Caco-2 (cell line): ENCODE data around the gene CETP. TPM values are rescaled to one million over a fixed set of nuclear protein-coding genes. Genes with fewer than 3 reads are reported as not detected.

Experiments
- BruUV-seq: library from RNA; stranded (reverse); fragments of 400-500 nt; replicated peaks from 2 replicates; lab custom pipeline; 2021; lab: Mats Ljungman, UMichigan
- CTCF ChIA-PET: fragments of 300-600 bp; sonication (Branson Sonifier 250); formaldehyde crosslinking; loops from one replicate; lab custom pipeline; 2022; ENCODE audit warnings: antibody characterized with exemption; lab: Charles Lee
- POLR2A ChIA-PET: fragments of 300-600 bp; sonication (Branson Sonifier 250); formaldehyde crosslinking; loops from one replicate; lab custom pipeline; 2022; ENCODE audit warnings: antibody characterized with exemption; lab: Charles Lee
- DNase-seq, 2 experiments: peaks; one replicate each; pipeline versions ENCODE4 v3.0.0 to v3.0.0-alpha.2; 2020 to 2022
- H3K27me3 ChIP-seq: replicated peaks from 2 replicates; pipeline ENCODE4 v1.6.0; 2011; ENCODE audit warnings: low read length; ENCODE audit not compliant: control insufficient read depth, insufficient read depth
- H3K36me3 ChIP-seq: 2 replicates; pipeline ENCODE4 v1.5.1; 2011; ENCODE audit warnings: low read length; ENCODE audit not compliant: control insufficient read depth, insufficient read depth
- H3K4me1 ChIP-seq: fragments of 250-450 bp; sonication (Bioruptor Pico); 2 replicates; pipeline ENCODE4 v1.5.1; 2020; ENCODE audit warnings: mild to moderate bottlenecking
- H3K4me3 ChIP-seq: 2 replicates; pipeline ENCODE4 v1.5.1; 2011; ENCODE audit warnings: low read depth, mild to moderate bottlenecking, control low read depth, low read length
- H3K9me3 ChIP-seq: fragments of 250-450 bp; sonication (Bioruptor Pico); 2 replicates; pipeline ENCODE4 v1.5.1; 2020; ENCODE audit warnings: mild to moderate bottlenecking, moderate library complexity
- H3K27ac Mint-ChIP-seq: one replicate; pipeline ENCODE4 v1.8.0; 2022; ENCODE audit warnings: mixed read lengths; ENCODE audit not compliant: unreplicated experiment
- H3K27me3 Mint-ChIP-seq: one replicate; pipeline ENCODE4 v1.8.0; 2022; ENCODE audit warnings: mixed read lengths; ENCODE audit not compliant: insufficient read depth, unreplicated experiment
- H3K36me3 Mint-ChIP-seq: one replicate; pipeline ENCODE4 v1.8.0; 2022; ENCODE audit warnings: mild to moderate bottlenecking, mixed read lengths; ENCODE audit not compliant: insufficient read depth, unreplicated experiment
- H3K4me1 Mint-ChIP-seq: one replicate; pipeline ENCODE4 v1.8.0; 2022; ENCODE audit warnings: low read depth, mixed read lengths; ENCODE audit not compliant: unreplicated experiment
- H3K4me3 Mint-ChIP-seq: one replicate; pipeline ENCODE4 v1.8.0; 2022; ENCODE audit warnings: mild to moderate bottlenecking, moderate library complexity, mixed read lengths; ENCODE audit not compliant: unreplicated experiment
- H3K9me3 Mint-ChIP-seq: one replicate; pipeline ENCODE4 v1.8.0; 2022; ENCODE audit warnings: mixed read lengths; ENCODE audit not compliant: unreplicated experiment
- intact Hi-C: fragments of 100-400 bp; cut with micrococcal nuclease; formaldehyde crosslinking; loops from one replicate; pipeline ENCODE4 v1.10.0; 2022; ENCODE audit not compliant: unreplicated experiment
- total RNA-seq: library from RNA; stranded (reverse); gene quantifications from 2 replicates; pipeline ENCODE4 v1.2.3, GENCODE V29; 2022
- TF ChIP-seq, protein P1 (sequence below), 2 experiments: fragments of 200-600 bp in 1 of 2; IDR thresholded peaks; 1 replicate in 1 of 2; 2 replicates in 1 of 2; pipeline versions ENCODE4 v1.5.1 to v1.8.0; 2011 to 2022; ENCODE audit warnings: antibody characterized with exemption in 1 of 2, control low read depth in 1 of 2, inconsistent platforms in 1 of 2, low read depth in 1 of 2, low read length in 1 of 2, mild to moderate bottlenecking in 1 of 2, moderate library complexity in 1 of 2; ENCODE audit not compliant: insufficient read depth in 1 of 2, severe bottlenecking in 1 of 2, unreplicated experiment in 1 of 2

CETP gene
- total RNA-seq, 1 experiment from 2014 or later = not detected

DNA sequence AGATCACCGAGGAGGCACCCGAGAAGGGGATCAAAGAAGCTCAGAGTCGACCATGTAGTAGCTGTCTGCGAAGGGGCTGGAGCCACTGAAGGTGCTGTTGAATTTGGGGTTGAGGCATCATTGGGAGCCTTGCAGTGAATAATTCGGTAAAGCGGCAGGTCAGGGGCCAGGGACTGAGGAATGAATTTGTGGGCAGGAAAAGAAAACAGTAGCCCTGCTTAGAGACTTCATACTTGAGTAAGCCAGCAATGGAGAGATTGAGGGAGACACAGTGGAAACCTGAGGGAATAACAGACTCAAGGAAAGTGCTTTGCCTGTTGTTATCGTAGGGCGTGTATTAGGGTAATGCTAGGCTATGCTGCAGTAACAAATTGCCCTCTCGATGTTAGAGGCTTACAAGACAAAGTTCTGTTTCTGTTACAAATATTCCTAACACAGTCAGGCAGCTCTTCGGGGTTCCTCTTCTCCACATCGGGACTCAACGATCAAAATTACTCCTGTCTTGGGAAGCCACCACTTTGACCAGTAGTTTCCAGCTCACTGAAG is 43.2 kb upstream of the CETP start:
- TSS peak; percentile 81 for BruUV-seq
- no peaks in the 10 kb centered on the region for H3K36me3 ChIP-seq
- H3K4me3 ChIP-seq = no peak overlapping the region
- DNase-seq = no peak
- no peaks in the 10 kb centered on the region for H3K9me3 ChIP-seq
- no peaks in the 10 kb centered on the region for H3K27me3 ChIP-seq
- Mint-ChIP-seq H3K36me3 (peaks cover 8% of the 10 kb centered on the region), H3K4me3 (peak overlapping the region; percentile 63), H3K9me3 (no peaks in the 10 kb centered on the region), H3K27ac (peak overlapping the region; percentile 95), H3K4me1 (peaks cover 50% of the 10 kb centered on the region), H3K27me3 (no peaks in the 10 kb centered on the region)
- peaks cover 65% of the 10 kb centered on the region for H3K4me1 ChIP-seq
- CTCF ChIA-PET = no interaction called here
- intact Hi-C loops = loop anchor here (2.0 kb wide), 1 partner anchor 30 kb away; no protein-coding TSS in a partner anchor
- POLR2A ChIA-PET = interaction anchor here (0.8 to 1.2 kb wide), 2 partner anchors 13 to 18 kb away, joined by 11 to 18 read pairs; partner anchors contain the start of gene HERPUD1
- TF ChIP-seq, protein P1, sequence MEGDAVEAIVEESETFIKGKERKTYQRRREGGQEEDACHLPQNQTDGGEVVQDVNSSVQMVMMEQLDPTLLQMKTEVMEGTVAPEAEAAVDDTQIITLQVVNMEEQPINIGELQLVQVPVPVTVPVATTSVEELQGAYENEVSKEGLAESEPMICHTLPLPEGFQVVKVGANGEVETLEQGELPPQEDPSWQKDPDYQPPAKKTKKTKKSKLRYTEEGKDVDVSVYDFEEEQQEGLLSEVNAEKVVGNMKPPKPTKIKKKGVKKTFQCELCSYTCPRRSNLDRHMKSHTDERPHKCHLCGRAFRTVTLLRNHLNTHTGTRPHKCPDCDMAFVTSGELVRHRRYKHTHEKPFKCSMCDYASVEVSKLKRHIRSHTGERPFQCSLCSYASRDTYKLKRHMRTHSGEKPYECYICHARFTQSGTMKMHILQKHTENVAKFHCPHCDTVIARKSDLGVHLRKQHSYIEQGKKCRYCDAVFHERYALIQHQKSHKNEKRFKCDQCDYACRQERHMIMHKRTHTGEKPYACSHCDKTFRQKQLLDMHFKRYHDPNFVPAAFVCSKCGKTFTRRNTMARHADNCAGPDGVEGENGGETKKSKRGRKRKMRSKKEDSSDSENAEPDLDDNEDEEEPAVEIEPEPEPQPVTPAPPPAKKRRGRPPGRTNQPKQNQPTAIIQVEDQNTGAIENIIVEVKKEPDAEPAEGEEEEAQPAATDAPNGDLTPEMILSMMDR (IDR thresholded peaks at IDR 0.05; ENCODE audit: insufficient read depth in 1 of 2, low read depth in 1 of 2, low read length in 1 of 2, severe bottlenecking in 1 of 2, unreplicated experiment in 1 of 2) = no peak

DNA sequence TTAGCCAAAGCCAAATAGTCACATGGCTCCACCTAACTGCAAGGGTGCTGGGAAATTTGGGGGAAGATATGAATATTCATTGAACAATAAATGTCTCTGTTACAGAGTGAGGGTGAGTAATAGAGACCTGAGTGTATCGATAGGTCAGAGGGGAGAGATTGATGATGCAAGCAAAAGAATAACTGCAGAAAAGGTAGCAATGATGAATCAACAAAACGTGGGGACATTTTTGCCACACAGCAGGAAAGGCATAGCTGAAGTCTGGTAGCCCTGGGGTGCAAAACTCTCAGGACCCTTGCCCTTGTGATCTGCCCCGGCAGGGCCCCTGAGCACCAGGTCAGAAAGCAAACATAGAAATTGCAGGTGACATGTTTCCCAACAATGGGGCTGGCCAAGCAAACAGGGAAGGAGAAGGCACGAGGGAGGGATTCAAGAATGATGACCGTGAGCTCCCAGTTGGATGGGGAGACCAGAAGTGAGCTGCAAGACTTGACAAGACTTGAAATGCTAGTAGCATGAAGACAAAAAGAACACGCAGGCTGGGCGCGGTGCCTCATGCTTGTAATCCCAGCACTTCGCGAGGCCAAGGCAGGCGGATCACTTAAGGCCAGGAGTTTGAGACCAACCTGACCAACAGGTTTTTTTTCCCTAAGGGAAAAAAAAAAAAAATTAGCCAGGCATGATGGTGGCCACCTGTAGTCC is 42.5 kb upstream of the CETP start:
- CTCF ChIA-PET = interaction anchor here (0.6 to 1.3 kb wide), 3 partner anchors 58 to 219 kb away, joined by 3 to 5 read pairs (median 3); no protein-coding TSS in a partner anchor
- H3K4me1 ChIP-seq = peaks cover 68% of the 10 kb centered on the region
- Mint-ChIP-seq H3K4me3 (peak overlapping the region; percentile 63), H3K4me1 (peaks cover 50% of the 10 kb centered on the region), H3K27me3 (no peaks in the 10 kb centered on the region), H3K9me3 (no peaks in the 10 kb centered on the region), H3K27ac (peak overlapping the region; percentile 95), H3K36me3 (peaks cover 8% of the 10 kb centered on the region)
- DNase-seq = peak; percentile 89 to 92
- no TSS peak for BruUV-seq
- POLR2A ChIA-PET = interaction anchor here (0.8 to 1.2 kb wide), 3 partner anchors 12 to 16 kb away, joined by 4 to 18 read pairs (median 5); partner anchors contain the start of gene HERPUD1
- intact Hi-C loops = loop anchor here (2.0 kb wide), 1 partner anchor 30 kb away; no protein-coding TSS in a partner anchor
- no peak overlapping the region for H3K4me3 ChIP-seq
- H3K36me3 ChIP-seq = no peaks in the 10 kb centered on the region
- H3K9me3 ChIP-seq = no peaks in the 10 kb centered on the region
- TF ChIP-seq, protein P1 (IDR thresholded peaks at IDR 0.05; ENCODE audit: insufficient read depth in 1 of 2, low read depth in 1 of 2, low read length in 1 of 2, severe bottlenecking in 1 of 2, unreplicated experiment in 1 of 2) = no peak
- H3K27me3 ChIP-seq = no peaks in the 10 kb centered on the region

DNA sequence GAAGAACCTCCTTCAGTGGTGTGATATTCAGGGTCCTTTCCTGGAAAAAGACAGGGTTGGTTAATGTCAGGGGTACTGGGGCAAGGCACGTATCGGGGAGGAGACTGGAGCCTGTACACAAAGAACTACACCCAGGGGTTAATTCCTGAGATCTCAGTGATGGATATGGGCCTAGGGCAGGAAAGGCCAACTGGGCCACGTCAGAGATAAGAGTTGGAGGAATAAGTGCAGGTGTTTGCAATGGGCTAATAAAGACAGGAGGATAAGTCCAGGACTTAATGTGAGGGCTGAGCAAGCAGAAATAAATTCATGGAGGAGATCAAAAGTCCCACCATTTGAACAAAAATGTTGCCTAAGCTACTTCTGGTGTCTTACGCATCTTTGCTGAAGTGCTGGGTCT is 40.2 kb upstream of the CETP start:
- ChIA-PET POLR2A (interaction anchor here (1.6 kb wide), 1 partner anchor 10 kb away, joined by 8 read pairs; the partner anchor contains the start of gene HERPUD1), CTCF (interaction anchor here (1.0 to 1.2 kb wide), 2 partner anchors 9 kb away, joined by 6 read pairs; no protein-coding TSS in a partner anchor)
- BruUV-seq = no TSS peak
- Mint-ChIP-seq H3K36me3 (peaks cover 8% of the 10 kb centered on the region), H3K9me3 (no peaks in the 10 kb centered on the region), H3K4me3 (peak overlapping the region; percentile 55), H3K27ac (peak overlapping the region; percentile 74), H3K27me3 (no peaks in the 10 kb centered on the region), H3K4me1 (peaks cover 50% of the 10 kb centered on the region)
- DNase-seq = peak; percentile 81 to 86
- Histone ChIP-seq H3K4me1 (peaks cover 67% of the 10 kb centered on the region), H3K36me3 (no peaks in the 10 kb centered on the region), H3K9me3 (no peaks in the 10 kb centered on the region), H3K27me3 (no peaks in the 10 kb centered on the region), H3K4me3 (no peak overlapping the region)
- TF ChIP-seq, protein P1 (IDR thresholded peaks at IDR 0.05; ENCODE audit: insufficient read depth in 1 of 2, low read depth in 1 of 2, low read length in 1 of 2, severe bottlenecking in 1 of 2, unreplicated experiment in 1 of 2) = no peak
- intact Hi-C loops = loop anchor here (1.0 kb wide), 1 partner anchor 60 kb away; no protein-coding TSS in a partner anchor
